Activated effector memory CD4-positive, alpha-beta T cell treated with Interleukin-2 at 50 U/mL for 16 hours (primary cell): ENCODE measurements around the gene GYPC.
"Not testable (repeated sequence)": the region's sequence is repeated elsewhere in the genome, so short reads cannot be mapped to it uniquely, and the experiment has no call there.

ENCODE experiments used
- DNase-seq: peaks from one replicate; pipeline ENCODE4 v3.0.0-alpha.2; 2020

The GYPC gene

GRCh38 chr2:126700677-126701076, 44.7 kb downstream of the GYPC start:
- DNase-seq, result no peak

- no peak for DNase-seq
Measured at GRCh38 chr2:126703311-126703710, 47.4 kb downstream of the GYPC start.

GRCh38 chr2:126704434-126705160, 48.6 kb downstream of the GYPC start:
- no peak for DNase-seq

GRCh38 chr2:126707191-126707590, 51.2 kb downstream of the GYPC start:
- no peak for DNase-seq

- DNase-seq, result no peak
Measured at GRCh38 chr2:126707941-126708340, 52.0 kb downstream of the GYPC start.

- no peak for DNase-seq
Measured at GRCh38 chr2:126714191-126714965, 58.4 kb downstream of the GYPC start.

GRCh38 chr2:126715111-126715510, 59.2 kb downstream of the GYPC start:
- no peak for DNase-seq

GRCh38 chr2:126715576-126716406, 59.8 kb downstream of the GYPC start:
- no peak for DNase-seq

- DNase-seq, result not testable (repeated sequence)
Measured at GRCh38 chr2:126717277-126717676, 61.3 kb downstream of the GYPC start.

GRCh38 chr2:126717928-126718327, 62.0 kb downstream of the GYPC start:
- no peak for DNase-seq

GRCh38 chr2:126719191-126719832, 63.4 kb downstream of the GYPC start:
- DNase-seq, result no peak

- no peak for DNase-seq
Measured at GRCh38 chr2:126719833-126720351, 63.9 kb downstream of the GYPC start.

GRCh38 chr2:126720638-126721037, 64.7 kb downstream of the GYPC start:
- DNase-seq, result no peak

GRCh38 chr2:126722081-126722480, 66.1 kb downstream of the GYPC start:
- no peak for DNase-seq

- DNase-seq, result no peak
Measured at GRCh38 chr2:126722546-126722945, 66.6 kb downstream of the GYPC start.

- DNase-seq, result no peak
Measured at GRCh38 chr2:126723281-126723815, 67.4 kb downstream of the GYPC start.

GRCh38 chr2:126725580-126725979, 69.6 kb downstream of the GYPC start:
- no peak for DNase-seq

- DNase-seq, result no peak
Measured at GRCh38 chr2:126729896-126730295, 73.9 kb downstream of the GYPC start.

- no peak for DNase-seq
Measured at GRCh38 chr2:126730655-126731054, 74.7 kb downstream of the GYPC start.

- DNase-seq, result no peak
Measured at GRCh38 chr2:126731353-126731752, 75.4 kb downstream of the GYPC start.

GRCh38 chr2:126732682-126733245, 76.8 kb downstream of the GYPC start:
- no peak for DNase-seq

- DNase-seq, result no peak
Measured at GRCh38 chr2:126733795-126734194, 77.8 kb downstream of the GYPC start.
